Keratinocyte (primary cell): ENCODE data around the gene SCYGR6. TPM values are rescaled to one million over a fixed set of nuclear protein-coding genes. Genes with fewer than 3 reads are reported as not detected.
A peak's percentile ranks its signal among the peaks of the same experiment; 100 is the strongest.

Source experiments
- DNase-seq: peaks from one replicate; pipeline ENCODE4 v3.0.0-alpha.2; 2011; ENCODE audit warnings: low read depth, missing footprints, low spot score
- FAIRE-seq: peaks from 2 replicates; lab custom pipeline; 2011; peaks lifted over from hg19 to GRCh38; lab: Jason Lieb, UNC
- H2AFZ ChIP-seq: 2 replicates; pipeline ENCODE4 v1.6.0; 2012; ENCODE audit warnings: low read length, control low read depth, inconsistent platforms; ENCODE audit not compliant: control insufficient read depth
- H3K27ac ChIP-seq: 2 replicates; pipeline ENCODE4 v1.5.1; 2011; ENCODE audit warnings: low read length; ENCODE audit not compliant: control insufficient read depth, insufficient read depth
- H3K27me3 ChIP-seq: 3 replicates; pipeline ENCODE4 v1.6.0; 2011; ENCODE audit warnings: low read length; ENCODE audit not compliant: control insufficient read depth, insufficient read depth; ENCODE audit errors: extremely low read depth
- H3K36me3 ChIP-seq, 2 experiments: 2 replicates in 1 of 2; 3 replicates in 1 of 2; pipeline ENCODE4 v1.5.1; 2011; ENCODE audit warnings: low read length in 2 of 2, mild to moderate bottlenecking in 1 of 2; ENCODE audit not compliant: control insufficient read depth in 2 of 2, insufficient read depth in 2 of 2; ENCODE audit errors: extremely low read depth in 1 of 2
- H3K4me1 ChIP-seq: 3 replicates; pipeline ENCODE4 v1.5.1; 2011; ENCODE audit warnings: low read length; ENCODE audit not compliant: control insufficient read depth, insufficient read depth; ENCODE audit errors: extremely low read depth
- H3K4me2 ChIP-seq: 3 replicates; pipeline ENCODE4 v1.6.0; 2011; ENCODE audit warnings: low read depth, low read length; ENCODE audit not compliant: control insufficient read depth, insufficient read depth; ENCODE audit errors: extremely low read depth
- H3K4me3 ChIP-seq, 3 experiments: fragments of 200-600 bp in 1 of 3; sonication (generic) in 1 of 3; 2 replicates in 2 of 3; 3 replicates in 1 of 3; pipeline ENCODE4 v1.5.1; 2011 to 2016; ENCODE audit warnings: low read length in 3 of 3, mild to moderate bottlenecking in 3 of 3, control low read depth in 2 of 3, inconsistent platforms in 1 of 3, low read depth in 1 of 3, mixed read lengths in 1 of 3, mixed run types in 1 of 3, moderate library complexity in 1 of 3; ENCODE audit not compliant: control insufficient read depth in 2 of 3, insufficient read depth in 2 of 3; ENCODE audit errors: extremely low read depth in 1 of 3
- H3K79me2 ChIP-seq: 2 replicates; pipeline ENCODE4 v1.6.0; 2012; ENCODE audit warnings: low read length; ENCODE audit not compliant: control insufficient read depth, insufficient read depth
- H3K9ac ChIP-seq: 3 replicates; pipeline ENCODE4 v1.6.0; 2011; ENCODE audit warnings: low read length; ENCODE audit not compliant: control insufficient read depth, insufficient read depth; ENCODE audit errors: extremely low read depth
- H3K9me1 ChIP-seq: 3 replicates; pipeline ENCODE4 v1.6.0; 2011; ENCODE audit warnings: low read length; ENCODE audit not compliant: control insufficient read depth, insufficient read depth; ENCODE audit errors: extremely low read depth
- H3K9me3 ChIP-seq: 2 replicates; pipeline ENCODE4 v1.5.1; 2012; ENCODE audit warnings: low read depth, low read length; ENCODE audit not compliant: control insufficient read depth
- H4K20me1 ChIP-seq: 3 replicates; pipeline ENCODE4 v1.6.0; 2011; ENCODE audit warnings: low read length; ENCODE audit not compliant: control insufficient read depth, insufficient read depth; ENCODE audit errors: extremely low read depth
- CTCF ChIP-seq, 3 experiments: IDR thresholded peaks in 1 of 3; conservative IDR thresholded peaks in 1 of 3; optimal IDR thresholded peaks in 1 of 3; 2 replicates in 2 of 3; 3 replicates in 1 of 3; pipeline versions ENCODE3 to v1.5.1; 2011; ENCODE audit warnings: low read length in 3 of 3, mild to moderate bottlenecking in 3 of 3, moderate library complexity in 2 of 3, control low read depth in 1 of 3, inconsistent platforms in 1 of 3; ENCODE audit not compliant: insufficient read depth in 2 of 3; ENCODE audit errors: extremely low read depth in 1 of 3
- EZH2 ChIP-seq: IDR thresholded peaks from one replicate; pipeline ENCODE4 v1.6.1; 2012; ENCODE audit warnings: inconsistent platforms, mild to moderate bottlenecking, low read length, moderate library complexity
- dilution Hi-C: fragments of 300-500 bp; cut with MboI; formaldehyde crosslinking; loops from one replicate; pipeline ENCODE4 v1.7.0; 2020; ENCODE audit warnings: low sequenced_read_pairs; ENCODE audit not compliant: extremely low pct_ligation_motif_present
- polyA minus RNA-seq, 3 experiments: library from RNA; depleted of rRNA, polyadenylated mRNA; stranded (reverse); fragments of >200 nt; gene quantifications; 1 replicate in 1 of 3; 2 replicates in 1 of 3; 3 replicates in 1 of 3; pipeline ENCODE4 v1.2.3, GENCODE V29; 2011
- polyA plus RNA-seq, 5 experiments: library from polyadenylated mRNA; depleted of rRNA in 3 of 5; stranded (reverse) in 3 of 5; stranded (forward) in 1 of 5; unstranded in 1 of 5; fragments of >200 nt; gene quantifications; 1 replicate in 1 of 5; 2 replicates in 3 of 5; 3 replicates in 1 of 5; pipeline versions ENCODE4 v1.2.1 to v1.2.3, GENCODE V29; 2011 to 2012; ENCODE audit warnings: missing spikeins in 2 of 5, low read depth in 1 of 5, low replicate concordance in 1 of 5

The SCYGR6 gene
- polyA plus RNA-seq (not detected in 3 replicates), polyA minus RNA-seq (not detected in 3 replicates)
- polyA plus RNA-seq (2011; ENCODE audit: low read depth) = not detected
- polyA plus RNA-seq (2011; cell fraction: cytosol; rRNA removed) = not detected in 2 replicates
- not detected in 2 replicates for polyA plus RNA-seq (2011; cell fraction: nucleus; rRNA removed)
- polyA plus RNA-seq (2012; ENCODE audit: low replicate concordance) = not detected in 2 replicates
- not detected for polyA minus RNA-seq (2011; cell fraction: cytosol; rRNA and poly(A)+ RNA removed)
- not detected in 2 replicates for polyA minus RNA-seq (2011; cell fraction: nucleus; rRNA and poly(A)+ RNA removed)

GRCh38 chr2:227724394-227725039 is at the start of gene SCYGR6:
TSS of gene SCYGR6 (minus strand) at chr2:227724757. CDS start at chr2:227724757, 0 bp downstream.
- no peak for DNase-seq
- no peak for TF ChIP-seq CTCF (optimal IDR thresholded peaks at IDR 0.05 in 1 of 3, IDR thresholded peaks at IDR 0.05 in 1 of 3, conservative IDR thresholded peaks at IDR 0.05 in 1 of 3; ENCODE audit: extremely low read depth in 1 of 3, insufficient read depth in 2 of 3, low read length in 3 of 3)
- no peak for TF ChIP-seq EZH2
- H3K4me3 ChIP-seq = no peak within 1 kb of the TSS
- H3K4me1 ChIP-seq = no peaks in the 10 kb centered on the region
- no peak within 1 kb of the TSS for H3K9ac ChIP-seq
- no peaks in the 10 kb centered on the region for H4K20me1 ChIP-seq
- no peak within 1 kb of the TSS for H3K4me2 ChIP-seq
- no peaks in the 10 kb centered on the region for H3K36me3 ChIP-seq
- no peaks in the 10 kb centered on the region for H3K27me3 ChIP-seq
- no peaks in the 10 kb centered on the region for H3K9me1 ChIP-seq
- FAIRE-seq = no peak
- no peaks in the 10 kb centered on the region for H3K79me2 ChIP-seq
- H2AFZ ChIP-seq = no peak within 1 kb of the TSS
- H3K9me3 ChIP-seq = no peaks in the 10 kb centered on the region
- dilution Hi-C loops = no loop called here
- no peak within 1 kb of the TSS for H3K27ac ChIP-seq

GRCh38 chr2:227774011-227774624 is 49.6 kb upstream of the SCYGR6 start:
- FAIRE-seq (no peak), DNase-seq (no peak)
- Histone ChIP-seq H3K79me2 (no peaks in the 10 kb centered on the region), H3K9me1 (no peaks in the 10 kb centered on the region), H3K4me1 (no peaks in the 10 kb centered on the region), H3K9me3 (no peaks in the 10 kb centered on the region), H3K9ac (no peak overlapping the region), H4K20me1 (no peaks in the 10 kb centered on the region), H3K4me3 (no peak overlapping the region), H3K27ac (no peak overlapping the region), H3K36me3 (no peaks in the 10 kb centered on the region), H2AFZ (no peak overlapping the region), H3K27me3 (no peaks in the 10 kb centered on the region), H3K4me2 (no peak overlapping the region)
- TF ChIP-seq EZH2 = no peak
- peak in 2 of 3 experiments; percentile 25 to 45 for TF ChIP-seq CTCF (optimal IDR thresholded peaks at IDR 0.05 in 1 of 3, IDR thresholded peaks at IDR 0.05 in 1 of 3, conservative IDR thresholded peaks at IDR 0.05 in 1 of 3; ENCODE audit: extremely low read depth in 1 of 3, insufficient read depth in 2 of 3, low read length in 3 of 3)
- dilution Hi-C loops = no loop called here
